Endothelial cell of hepatic sinusoid (primary cell): ENCODE results near the gene TTC21B.
"Not testable (repeated sequence)": the region's sequence is repeated elsewhere in the genome, so short reads cannot be mapped to it uniquely, and the experiment has no call there.

Experiments
- in situ Hi-C: cut with HindIII; loops from 2 replicates; pipeline ENCODE4 v1.10.0; 2017; ENCODE audit warnings: low sequenced_read_pairs

The TTC21B gene

GRCh38 chr2:165953655-165954606 lies at the start of gene TTC21B:
TTC21B (minus strand) TSS chr2:165953776; CDS start chr2:165953705, 71 bp downstream.
- in situ Hi-C loops, result no loop called here

- in situ Hi-C loops, result no loop called here
Measured at GRCh38 chr2:166000401-166000800, 46.8 kb upstream of the TTC21B start.

GRCh38 chr2:165990846-165991245 lies 37.3 kb upstream of the TTC21B start:
- in situ Hi-C loops, result no loop called here

GRCh38 chr2:165989851-165990250 lies 36.3 kb upstream of the TTC21B start:
- in situ Hi-C loops, result no loop called here

GRCh38 chr2:165985120-165985519 lies 31.5 kb upstream of the TTC21B start:
- in situ Hi-C loops, result no loop called here

- in situ Hi-C loops, result not testable (repeated sequence)
Measured at GRCh38 chr2:165972161-165972560, 18.6 kb upstream of the TTC21B start.

GRCh38 chr2:165970663-165971062 lies 17.1 kb upstream of the TTC21B start:
- in situ Hi-C loops, result no loop called here

GRCh38 chr2:165969227-165969626 lies 15.7 kb upstream of the TTC21B start:
- in situ Hi-C loops, result no loop called here

- in situ Hi-C loops, result no loop called here
Measured at GRCh38 chr2:165967746-165968145, 14.2 kb upstream of the TTC21B start.

- in situ Hi-C loops, result loop anchor here (5.0 kb wide), 1 partner anchor 70 kb away; no protein-coding TSS in a partner anchor
Measured at GRCh38 chr2:165961818-165962217, 8.2 kb upstream of the TTC21B start.

- in situ Hi-C loops, result no loop called here
Measured at GRCh38 chr2:165959371-165959770, 5.8 kb upstream of the TTC21B start.

- in situ Hi-C loops, result no loop called here
Measured at GRCh38 chr2:165958313-165958960, 4.9 kb upstream of the TTC21B start.

- in situ Hi-C loops, result no loop called here
Measured at GRCh38 chr2:165957030-165957675, 3.6 kb upstream of the TTC21B start.

GRCh38 chr2:165953306-165953654 lies 296 bp downstream of the TTC21B start:
- in situ Hi-C loops, result no loop called here

GRCh38 chr2:165952741-165953211 lies 800 bp downstream of the TTC21B start:
- in situ Hi-C loops, result no loop called here

- in situ Hi-C loops, result no loop called here
Measured at GRCh38 chr2:165952085-165952484, 1.5 kb downstream of the TTC21B start.

- in situ Hi-C loops, result no loop called here
Measured at GRCh38 chr2:165950438-165950837, 3.1 kb downstream of the TTC21B start.

GRCh38 chr2:165941827-165942226 lies 11.7 kb downstream of the TTC21B start:
- in situ Hi-C loops, result no loop called here

GRCh38 chr2:165938237-165938636 lies 15.3 kb downstream of the TTC21B start:
- in situ Hi-C loops, result no loop called here

GRCh38 chr2:165933211-165933910 lies 20.2 kb downstream of the TTC21B start:
- in situ Hi-C loops, result no loop called here

- in situ Hi-C loops, result no loop called here
Measured at GRCh38 chr2:165927774-165928173, 25.8 kb downstream of the TTC21B start.
